Prostate gland (tissue), 2 donors: ENCODE results near the gene ARMC6. TPM values are rescaled to one million over a fixed set of nuclear protein-coding genes. Genes with fewer than 3 reads are reported as not detected.

Source experiments
- DNase-seq: peaks from one replicate; pipeline ENCODE4 v3.0.0-alpha.2; 2019; ENCODE audit warnings: low spot score
- H3K27ac ChIP-seq, 2 donors: fragments of 200-600 bp; sonication (generic); 2 replicates each; pipeline ENCODE4 v1.5.1; 2017 to 2019
- H3K27me3 ChIP-seq: fragments of 200-600 bp; sonication (generic); replicated peaks from 2 replicates; pipeline ENCODE4 v1.5.1; 2019; ENCODE audit not compliant: insufficient read depth
- H3K36me3 ChIP-seq, 2 donors: fragments of 200-600 bp; sonication (generic); 1 replicate in 1 of 2; 2 replicates in 1 of 2; pipeline versions ENCODE4 v1.5.1 to v1.8.1; 2017 to 2019
- H3K4me1 ChIP-seq: fragments of 200-600 bp; sonication (generic); replicated peaks from 2 replicates; pipeline ENCODE4 v1.5.1; 2019
- H3K4me3 ChIP-seq, 2 donors: fragments of 200-600 bp; sonication (generic); 2 replicates each; pipeline ENCODE4 v1.5.1; 2017 to 2019
- H3K9me3 ChIP-seq: fragments of 200-600 bp; sonication (generic); 2 replicates; pipeline ENCODE4 v1.5.1; 2017
- POLR2A ChIP-seq: fragments of 450-650 bp; IDR thresholded peaks from one replicate; pipeline ENCODE4 v1.6.1; 2016; ENCODE audit warnings: antibody characterized with exemption, mild to moderate bottlenecking
- POLR2AphosphoS5 ChIP-seq: sonication (generic); formaldehyde crosslinking; IDR thresholded peaks from one replicate; pipeline ENCODE4 v1.6.1; 2017; ENCODE audit warnings: antibody characterized with exemption
- WGBS: methylation state at CpG from one replicate; pipeline ENCODE4 v1.1.5; 2018; 5-methylcytosine and 5-hydroxymethylcytosine counted together
- intact Hi-C: fragments of 100-400 bp; cut with DNase I; formaldehyde crosslinking; loops from one replicate; pipeline ENCODE4 v1.14.2; 2022
- total RNA-seq, 2 donors: library from RNA; depleted of rRNA; stranded (reverse); fragments of >200 nt; gene quantifications; one replicate each; pipeline ENCODE4 v1.1.0, GENCODE V29; 2016
- TF ChIP-seq, protein P1 (sequence below), 4 experiments: fragments of 200-600 bp in 2 of 4; fragments of 450-650 bp in 2 of 4; sonication (generic) in 2 of 4; IDR thresholded peaks; 1 replicate in 3 of 4; 2 replicates in 1 of 4; pipeline ENCODE4 v1.5.1; 2016 to 2019; ENCODE audit warnings: antibody characterized with exemption in 4 of 4, mild to moderate bottlenecking in 2 of 4, moderate library complexity in 2 of 4

The ARMC6 gene
- total RNA-seq, 2 donors from 2014 or later = 36.1 to 43.3 TPM

DNA sequence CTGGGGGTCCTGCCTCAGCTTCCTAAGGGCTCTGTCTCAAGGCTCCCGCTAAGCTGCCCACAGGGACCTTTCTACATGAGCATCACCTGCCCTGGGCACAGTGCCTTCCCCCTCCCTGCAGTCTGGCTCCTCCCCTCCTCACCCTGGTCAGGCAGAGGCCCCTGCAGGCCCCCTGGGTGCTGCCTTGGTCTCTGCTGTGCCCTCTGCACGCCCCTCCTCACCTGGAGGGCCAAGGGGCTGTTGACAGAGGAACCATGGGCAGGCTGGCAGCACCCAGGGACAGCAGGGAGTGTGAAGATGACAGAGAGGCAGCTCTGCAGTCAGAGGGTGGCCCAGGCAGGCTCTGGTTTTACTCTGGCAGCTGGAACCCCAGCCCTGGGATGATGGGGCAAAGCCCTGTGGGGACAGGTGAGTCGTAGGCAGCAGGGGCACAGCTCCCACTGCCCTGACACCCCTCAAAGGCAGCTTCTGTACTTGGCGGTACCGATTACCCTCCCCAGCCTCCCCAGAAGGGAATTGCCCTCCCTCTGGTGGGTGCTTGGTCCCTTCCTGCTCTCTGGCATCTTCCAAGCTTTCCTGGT lies 43.2 kb upstream of the ARMC6 start:
- TF ChIP-seq, protein P1, sequence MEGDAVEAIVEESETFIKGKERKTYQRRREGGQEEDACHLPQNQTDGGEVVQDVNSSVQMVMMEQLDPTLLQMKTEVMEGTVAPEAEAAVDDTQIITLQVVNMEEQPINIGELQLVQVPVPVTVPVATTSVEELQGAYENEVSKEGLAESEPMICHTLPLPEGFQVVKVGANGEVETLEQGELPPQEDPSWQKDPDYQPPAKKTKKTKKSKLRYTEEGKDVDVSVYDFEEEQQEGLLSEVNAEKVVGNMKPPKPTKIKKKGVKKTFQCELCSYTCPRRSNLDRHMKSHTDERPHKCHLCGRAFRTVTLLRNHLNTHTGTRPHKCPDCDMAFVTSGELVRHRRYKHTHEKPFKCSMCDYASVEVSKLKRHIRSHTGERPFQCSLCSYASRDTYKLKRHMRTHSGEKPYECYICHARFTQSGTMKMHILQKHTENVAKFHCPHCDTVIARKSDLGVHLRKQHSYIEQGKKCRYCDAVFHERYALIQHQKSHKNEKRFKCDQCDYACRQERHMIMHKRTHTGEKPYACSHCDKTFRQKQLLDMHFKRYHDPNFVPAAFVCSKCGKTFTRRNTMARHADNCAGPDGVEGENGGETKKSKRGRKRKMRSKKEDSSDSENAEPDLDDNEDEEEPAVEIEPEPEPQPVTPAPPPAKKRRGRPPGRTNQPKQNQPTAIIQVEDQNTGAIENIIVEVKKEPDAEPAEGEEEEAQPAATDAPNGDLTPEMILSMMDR (IDR thresholded peaks at IDR 0.05) = no peak
- TF ChIP-seq POLR2A (no peak), POLR2AphosphoS5 (no peak)
- no peak for DNase-seq
- H3K27ac ChIP-seq = no peak overlapping the region
- no peaks in the 10 kb centered on the region for H3K4me1 ChIP-seq
- H3K27me3 ChIP-seq = no peaks in the 10 kb centered on the region
- 82% methylated on average over 5 of the region's 5 CpGs for whole genome bisulfite sequencing
- H3K9me3 ChIP-seq = no peaks in the 10 kb centered on the region
- intact Hi-C loops = no loop called here
- H3K36me3 ChIP-seq = peaks cover 0 to 3% of the 10 kb centered on the region in 2 donors
- H3K4me3 ChIP-seq = no peak overlapping the region

DNA sequence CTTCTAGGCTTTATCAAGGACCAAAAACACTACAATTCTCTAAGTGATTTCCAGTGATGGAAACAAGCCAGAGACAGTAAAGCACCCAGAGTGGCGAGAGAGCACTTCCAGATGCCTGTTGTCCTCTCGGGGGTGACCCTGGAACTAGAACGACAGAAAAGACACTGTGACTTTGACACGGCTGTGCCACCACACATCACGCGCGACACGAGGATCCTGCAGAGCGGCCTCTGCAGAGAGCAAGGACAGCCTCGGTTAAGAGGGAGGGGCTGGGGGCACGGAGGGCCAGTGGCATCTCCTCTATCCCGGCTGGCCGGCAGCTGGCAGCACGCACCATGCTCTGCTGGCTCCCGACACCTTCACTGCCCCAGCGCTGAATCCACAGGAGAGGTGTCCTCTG lies 42.4 kb upstream of the ARMC6 start:
- no peaks in the 10 kb centered on the region for H3K9me3 ChIP-seq
- no peak overlapping the region for H3K4me3 ChIP-seq
- intact Hi-C loops = no loop called here
- DNase-seq = no peak
- H3K27ac ChIP-seq = no peak overlapping the region
- 82% methylated on average over 16 of the region's 16 CpGs for WGBS
- TF ChIP-seq, protein P1 (IDR thresholded peaks at IDR 0.05) = no peak
- TF ChIP-seq POLR2AphosphoS5 (no peak), POLR2A (no peak)
- no peaks in the 10 kb centered on the region for H3K4me1 ChIP-seq
- H3K27me3 ChIP-seq = no peaks in the 10 kb centered on the region
- H3K36me3 ChIP-seq = peaks cover 0 to 3% of the 10 kb centered on the region in 2 donors

DNA sequence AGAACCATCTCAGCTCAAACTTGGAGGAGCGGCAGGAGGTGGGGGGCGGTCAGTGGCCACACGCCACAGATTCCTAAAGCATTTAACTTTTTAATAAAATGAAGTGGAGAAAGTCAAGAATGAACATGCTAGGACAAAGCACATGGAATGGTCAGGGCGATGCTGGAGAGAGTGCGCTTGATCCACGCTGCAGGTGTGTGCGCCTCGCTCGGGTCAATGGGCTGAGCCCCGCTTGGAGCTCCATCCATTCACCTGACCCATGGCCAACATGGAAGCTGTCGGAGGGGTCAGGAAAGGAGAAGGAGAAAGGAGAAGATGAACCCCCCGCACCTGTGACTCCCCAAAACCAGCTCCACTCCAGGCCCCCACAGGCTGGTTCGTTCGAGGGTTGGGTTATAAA lies 41.9 kb upstream of the ARMC6 start:
- intact Hi-C loops = no loop called here
- WGBS = 93% methylated on average over 14 of the region's 14 CpGs
- H3K27me3 ChIP-seq = no peaks in the 10 kb centered on the region
- DNase-seq = no peak
- no peaks in the 10 kb centered on the region for H3K4me1 ChIP-seq
- no peak overlapping the region for H3K27ac ChIP-seq
- no peaks in the 10 kb centered on the region for H3K9me3 ChIP-seq
- peaks cover 0 to 3% of the 10 kb centered on the region in 2 donors for H3K36me3 ChIP-seq
- TF ChIP-seq, protein P1 (IDR thresholded peaks at IDR 0.05) = no peak
- TF ChIP-seq POLR2A = no peak
- no peak for TF ChIP-seq POLR2AphosphoS5
- no peak overlapping the region for H3K4me3 ChIP-seq

GRCh38 chr19:18992696-18993095 lies 40.7 kb upstream of the ARMC6 start:
- WGBS = 79% methylated on average over 8 of the region's 8 CpGs
- no peak for TF ChIP-seq POLR2A
- H3K4me3 ChIP-seq = no peak overlapping the region
- no peaks in the 10 kb centered on the region for H3K4me1 ChIP-seq
- intact Hi-C loops = no loop called here
- no peak for DNase-seq
- H3K27ac ChIP-seq = no peak overlapping the region
- H3K9me3 ChIP-seq = no peaks in the 10 kb centered on the region
- no peaks in the 10 kb centered on the region for H3K27me3 ChIP-seq
- H3K36me3 ChIP-seq = peaks cover 0 to 3% of the 10 kb centered on the region in 2 donors

DNA sequence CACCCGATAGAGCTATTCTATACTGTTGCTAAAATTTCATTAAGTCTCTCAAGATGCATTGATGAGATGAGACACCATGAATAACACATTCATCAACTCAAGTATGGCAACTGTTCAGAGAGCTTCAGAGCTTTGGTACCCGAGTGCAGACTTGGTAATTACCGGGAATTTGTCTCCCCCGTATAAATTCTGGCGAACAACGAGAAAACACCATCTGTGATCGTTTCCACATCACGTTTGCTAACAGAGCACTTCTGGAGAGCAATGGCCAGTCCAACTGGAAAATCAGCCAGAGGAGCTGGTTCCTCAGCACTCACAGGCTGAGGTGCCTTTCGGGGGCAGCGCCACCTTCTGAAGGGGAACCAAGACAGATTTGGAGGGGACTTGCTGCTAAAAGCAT lies 40.3 kb upstream of the ARMC6 start:
- H3K36me3 ChIP-seq = peaks cover 0 to 3% of the 10 kb centered on the region in 2 donors
- no peaks in the 10 kb centered on the region for H3K27me3 ChIP-seq
- TF ChIP-seq POLR2A (no peak), POLR2AphosphoS5 (no peak)
- TF ChIP-seq, protein P1 (IDR thresholded peaks at IDR 0.05) = no peak
- no peak overlapping the region for H3K27ac ChIP-seq
- DNase-seq = no peak
- 62% methylated on average over 10 of the region's 10 CpGs for WGBS
- H3K4me1 ChIP-seq = no peaks in the 10 kb centered on the region
- no peak overlapping the region for H3K4me3 ChIP-seq
- no peaks in the 10 kb centered on the region for H3K9me3 ChIP-seq
- intact Hi-C loops = no loop called here
